ENCODE measurements around the gene TACC2. TPM values are rescaled to one million over a fixed set of nuclear protein-coding genes. Genes with fewer than 3 reads are reported as not detected.
A peak's percentile ranks its signal among the peaks of the same experiment; 100 is the strongest.

TACC2 gene
- total and polyA plus RNA-seq, 2 experiments from 2014 or later = 75.7 to 98.0 TPM

- H3K36me3 ChIP-seq = peaks cover 7% of the 10 kb centered on the region
- no peak for DNase-seq (ENCODE audit: low read depth in 1 of 2, low spot score in 1 of 2)
- no peaks in the 10 kb centered on the region for H3K27me3 ChIP-seq
- peaks cover 5% of the 10 kb centered on the region for H3K4me1 ChIP-seq (ENCODE audit: low read depth)
- no peaks in the 10 kb centered on the region for H3K9me3 ChIP-seq (ENCODE audit: low read depth)
- no peak overlapping the region for H3K27ac ChIP-seq
- no peak for TF ChIP-seq CTCF (IDR thresholded peaks at IDR 0.05; ENCODE audit: low read depth, low read length)
- H3K4me3 ChIP-seq = no peak overlapping the region
These were observed 259.7 kb downstream of the TACC2 start for GRCh38 chr10:122248356-122249302.

GRCh38 chr10:122249303-122249850 is 260.4 kb downstream of the TACC2 start:
- Histone ChIP-seq H3K9me3 (ENCODE audit: low read depth) (no peaks in the 10 kb centered on the region), H3K36me3 (peaks cover 7% of the 10 kb centered on the region), H3K27me3 (no peaks in the 10 kb centered on the region), H3K4me3 (no peak overlapping the region), H3K27ac (no peak overlapping the region), H3K4me1 (ENCODE audit: low read depth) (peaks cover 6% of the 10 kb centered on the region)
- TF ChIP-seq CTCF (IDR thresholded peaks at IDR 0.05; ENCODE audit: low read depth, low read length) = no peak
- DNase-seq (ENCODE audit: low read depth in 1 of 2, low spot score in 1 of 2) = no peak

- Histone ChIP-seq H3K36me3 (peaks cover 7% of the 10 kb centered on the region), H3K4me1 (ENCODE audit: low read depth) (peaks cover 10% of the 10 kb centered on the region), H3K9me3 (ENCODE audit: low read depth) (no peaks in the 10 kb centered on the region), H3K27ac (peak overlapping the region; percentile 23), H3K4me3 (no peak overlapping the region), H3K27me3 (no peaks in the 10 kb centered on the region)
- DNase-seq (ENCODE audit: low read depth in 1 of 2, low spot score in 1 of 2) = no peak
- TF ChIP-seq CTCF (IDR thresholded peaks at IDR 0.05; ENCODE audit: low read depth, low read length) = no peak
These were observed 261.2 kb downstream of the TACC2 start for GRCh38 chr10:122249991-122250750.

GRCh38 chr10:122251459-122252255 is 262.7 kb downstream of the TACC2 start:
- Histone ChIP-seq H3K9me3 (ENCODE audit: low read depth) (no peaks in the 10 kb centered on the region), H3K27me3 (no peaks in the 10 kb centered on the region), H3K4me1 (ENCODE audit: low read depth) (peaks cover 10% of the 10 kb centered on the region), H3K27ac (peak overlapping the region; percentile 83), H3K4me3 (no peak overlapping the region), H3K36me3 (peaks cover 9% of the 10 kb centered on the region)
- no peak for TF ChIP-seq CTCF (IDR thresholded peaks at IDR 0.05; ENCODE audit: low read depth, low read length)
- no peak for DNase-seq (ENCODE audit: low read depth in 1 of 2, low spot score in 1 of 2)

- Histone ChIP-seq H3K9me3 (ENCODE audit: low read depth) (no peaks in the 10 kb centered on the region), H3K4me3 (no peak overlapping the region), H3K4me1 (ENCODE audit: low read depth) (peaks cover 10% of the 10 kb centered on the region), H3K36me3 (peaks cover 9% of the 10 kb centered on the region), H3K27me3 (no peaks in the 10 kb centered on the region), H3K27ac (peak overlapping the region; percentile 83)
- TF ChIP-seq CTCF (IDR thresholded peaks at IDR 0.05; ENCODE audit: low read depth, low read length) = no peak
- peak in 1 of 2 donors; percentile 70 for DNase-seq (ENCODE audit: low read depth in 1 of 2, low spot score in 1 of 2)
These were observed 263.8 kb downstream of the TACC2 start for GRCh38 chr10:122252805-122253204.

Data from cardiac muscle cell (in vitro differentiated cells and primary cell).